Right lobe of liver (tissue), 4 donors: Measurements from ENCODE around the gene SLC7A1.

Source experiments
- CTCF ChIP-seq, 4 donors: fragments of 200-600 bp in 3 of 4; fragments of 450-650 bp in 1 of 4; IDR thresholded peaks; one replicate each; pipeline versions ENCODE4 v1.5.1 to v1.8.0; 2016 to 2022; ENCODE audit warnings: antibody characterized with exemption in 4 of 4, mild to moderate bottlenecking in 2 of 4
- POLR2A ChIP-seq: fragments of 450-650 bp; IDR thresholded peaks from one replicate; pipeline ENCODE4 v1.6.1; 2017; ENCODE audit warnings: antibody characterized with exemption, mild to moderate bottlenecking
- donor health status: DM: no; HTN: no; CAD: no.
- donor health status: DM: no; HTN: no; CAD: no.
- donor health status: DM: no; HTN: yes; CAD: no.

- TF ChIP-seq CTCF (IDR thresholded peaks at IDR 0.05) (no peak), POLR2A (no peak)
These were observed 31.1 kb downstream of the SLC7A1 start for GRCh38 chr13:29564373-29564772.
